Measurements from ENCODE around the gene CDC34. TPM values are rescaled to one million over a fixed set of nuclear protein-coding genes. Genes with fewer than 3 reads are reported as not detected.

Gene CDC34
- total and polyA plus RNA-seq, 4 donors, result 19.2 to 83.8 (median 41.7) TPM

GRCh38 chr19:543910-544608 is 12.5 kb downstream of the CDC34 start, which contains the start of gene GZMM (continued):
- TF ChIP-seq, protein P1, sequence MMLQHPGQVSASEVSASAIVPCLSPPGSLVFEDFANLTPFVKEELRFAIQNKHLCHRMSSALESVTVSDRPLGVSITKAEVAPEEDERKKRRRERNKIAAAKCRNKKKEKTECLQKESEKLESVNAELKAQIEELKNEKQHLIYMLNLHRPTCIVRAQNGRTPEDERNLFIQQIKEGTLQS (IDR thresholded peaks at IDR 0.05), result no peak
- TF ChIP-seq FOXA2 (IDR thresholded peaks at IDR 0.05) (no peak), RAD21 (IDR thresholded peaks at IDR 0.05) (no peak), MAX (IDR thresholded peaks at IDR 0.05) (no peak), HNF4G (IDR thresholded peaks at IDR 0.05) (no peak), TAF1 (conservative IDR thresholded peaks at IDR 0.05) (no peak), EGR1 (IDR thresholded peaks at IDR 0.05; ENCODE audit: low read depth in 2 of 2) (no peak), GABPA (IDR thresholded peaks at IDR 0.05 in 1 of 2, conservative IDR thresholded peaks at IDR 0.05 in 1 of 2) (no peak), YY1 (IDR thresholded peaks at IDR 0.05) (no peak)

DNA sequence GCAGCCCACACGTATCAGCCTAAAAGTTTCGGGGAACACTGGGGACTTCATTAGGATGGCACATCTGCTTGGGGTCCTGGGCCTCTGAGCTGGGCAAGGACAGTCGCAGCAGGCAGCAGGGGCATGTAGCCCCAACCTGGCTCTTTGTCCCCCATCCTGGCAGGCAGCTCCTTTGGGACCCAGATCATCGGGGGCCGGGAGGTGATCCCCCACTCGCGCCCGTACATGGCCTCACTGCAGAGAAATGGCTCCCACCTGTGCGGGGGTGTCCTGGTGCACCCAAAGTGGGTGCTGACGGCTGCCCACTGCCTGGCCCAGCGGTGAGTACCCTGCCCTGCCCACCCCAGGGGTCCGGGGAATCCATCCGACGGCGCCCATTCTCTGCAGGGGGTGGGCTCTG is 15.6 kb downstream of the CDC34 start:
- WGBS, result 91% methylated on average over 15 of the region's 15 CpGs

More for the DNA sequence above, 15.6 kb downstream of the CDC34 start:
- Histone ChIP-seq H3K4me3 (ENCODE audit: low read depth in 1 of 3, low read length in 3 of 3) (no peak overlapping the region), H3K9ac (ENCODE audit: low read depth in 1 of 2, low read length in 2 of 2) (no peak overlapping the region), H3K27ac (ENCODE audit: low read depth in 1 of 2, low read length in 2 of 2) (no peak overlapping the region), H3K27me3 (ENCODE audit: control insufficient read depth in 4 of 4, insufficient read depth in 4 of 4, low read length in 3 of 4) (no peaks in the 10 kb centered on the region), H3K9me3 (ENCODE audit: control insufficient read depth in 4 of 4, low read length in 3 of 4) (no peaks in the 10 kb centered on the region), H3K36me3 (ENCODE audit: control insufficient read depth in 4 of 4, insufficient read depth in 3 of 4, low read depth in 1 of 4, low read length in 3 of 4) (peaks cover 0 to 3% (median 2%) of the 10 kb centered on the region in 4 donors), H3K4me1 (ENCODE audit: control insufficient read depth in 4 of 4, insufficient read depth in 4 of 4, low read length in 3 of 4) (no peaks in the 10 kb centered on the region)
- no peak for DNase-seq (ENCODE audit: low spot score)
- TF ChIP-seq CTCF (IDR thresholded peaks at IDR 0.05; ENCODE audit: low read depth, low read length, missing input control), result no peak
- TF ChIP-seq, protein P1 (IDR thresholded peaks at IDR 0.05), result no peak
- no peak for TF ChIP-seq JUND (IDR thresholded peaks at IDR 0.05)
- TF ChIP-seq FOXA1 (IDR thresholded peaks at IDR 0.05), result no peak
- TF ChIP-seq SP1 (IDR thresholded peaks at IDR 0.05), result no peak
- TF ChIP-seq MAX (IDR thresholded peaks at IDR 0.05), result no peak

Data from liver (tissue), 9 donors.